ENCODE data around the gene PITPNM3.

PITPNM3 gene

GRCh38 chr17:6545291-6545690 is 11.1 kb downstream of the PITPNM3 start:
- Histone ChIP-seq H3K9ac (ENCODE audit: low read length) (no peak overlapping the region), H3K4me3 (ENCODE audit: low read length) (no peak overlapping the region), H3K36me3 (ENCODE audit: control insufficient read depth, insufficient read depth, low read length) (no peaks in the 10 kb centered on the region), H3K4me1 (ENCODE audit: control insufficient read depth, insufficient read depth, low read length) (peaks cover 13% of the 10 kb centered on the region), H3K27ac (ENCODE audit: low read depth, low read length) (no peak overlapping the region), H3K27me3 (ENCODE audit: control insufficient read depth, insufficient read depth, low read length) (no peaks in the 10 kb centered on the region)

- Histone ChIP-seq H3K9ac (ENCODE audit: low read length) (no peak overlapping the region), H3K27me3 (ENCODE audit: control insufficient read depth, insufficient read depth, low read length) (no peaks in the 10 kb centered on the region), H3K4me3 (ENCODE audit: low read length) (no peak overlapping the region), H3K27ac (ENCODE audit: low read depth, low read length) (no peak overlapping the region), H3K4me1 (ENCODE audit: control insufficient read depth, insufficient read depth, low read length) (peaks cover 7% of the 10 kb centered on the region), H3K36me3 (ENCODE audit: control insufficient read depth, insufficient read depth, low read length) (no peaks in the 10 kb centered on the region)
Measured at GRCh38 chr17:6544011-6544370, 12.4 kb downstream of the PITPNM3 start.

GRCh38 chr17:6543079-6544010 is 13.0 kb downstream of the PITPNM3 start:
- H3K27me3 ChIP-seq (ENCODE audit: control insufficient read depth, insufficient read depth, low read length): no peaks in the 10 kb centered on the region
- H3K36me3 ChIP-seq (ENCODE audit: control insufficient read depth, insufficient read depth, low read length): no peaks in the 10 kb centered on the region
- no peak overlapping the region for H3K4me3 ChIP-seq (ENCODE audit: low read length)
- H3K9ac ChIP-seq (ENCODE audit: low read length): no peak overlapping the region
- peaks cover 2% of the 10 kb centered on the region for H3K4me1 ChIP-seq (ENCODE audit: control insufficient read depth, insufficient read depth, low read length)
- H3K27ac ChIP-seq (ENCODE audit: low read depth, low read length): no peak overlapping the region

- H3K27ac ChIP-seq (ENCODE audit: low read depth, low read length): no peak overlapping the region
- H3K4me3 ChIP-seq (ENCODE audit: low read length): no peak overlapping the region
- peaks cover 2% of the 10 kb centered on the region for H3K36me3 ChIP-seq (ENCODE audit: control insufficient read depth, insufficient read depth, low read length)
- H3K4me1 ChIP-seq (ENCODE audit: control insufficient read depth, insufficient read depth, low read length): no peaks in the 10 kb centered on the region
- no peaks in the 10 kb centered on the region for H3K27me3 ChIP-seq (ENCODE audit: control insufficient read depth, insufficient read depth, low read length)
- no peak overlapping the region for H3K9ac ChIP-seq (ENCODE audit: low read length)
Measured at GRCh38 chr17:6542577-6542976, 13.8 kb downstream of the PITPNM3 start.

GRCh38 chr17:6541886-6542285 is 14.5 kb downstream of the PITPNM3 start:
- H3K27me3 ChIP-seq (ENCODE audit: control insufficient read depth, insufficient read depth, low read length): no peaks in the 10 kb centered on the region
- no peak overlapping the region for H3K27ac ChIP-seq (ENCODE audit: low read depth, low read length)
- no peak overlapping the region for H3K9ac ChIP-seq (ENCODE audit: low read length)
- H3K36me3 ChIP-seq (ENCODE audit: control insufficient read depth, insufficient read depth, low read length): peaks cover 2% of the 10 kb centered on the region
- H3K4me1 ChIP-seq (ENCODE audit: control insufficient read depth, insufficient read depth, low read length): no peaks in the 10 kb centered on the region
- no peak overlapping the region for H3K4me3 ChIP-seq (ENCODE audit: low read length)

GRCh38 chr17:6539871-6540270 is 16.5 kb downstream of the PITPNM3 start:
- no peak overlapping the region for H3K27ac ChIP-seq (ENCODE audit: low read depth, low read length)
- peaks cover 2% of the 10 kb centered on the region for H3K36me3 ChIP-seq (ENCODE audit: control insufficient read depth, insufficient read depth, low read length)
- H3K27me3 ChIP-seq (ENCODE audit: control insufficient read depth, insufficient read depth, low read length): no peaks in the 10 kb centered on the region
- no peak overlapping the region for H3K4me3 ChIP-seq (ENCODE audit: low read length)
- H3K4me1 ChIP-seq (ENCODE audit: control insufficient read depth, insufficient read depth, low read length): no peaks in the 10 kb centered on the region
- H3K9ac ChIP-seq (ENCODE audit: low read length): no peak overlapping the region

GRCh38 chr17:6536566-6537065 is 19.7 kb downstream of the PITPNM3 start:
- H3K27ac ChIP-seq (ENCODE audit: low read depth, low read length): peak overlapping the region; percentile 19
- H3K9ac ChIP-seq (ENCODE audit: low read length): no peak overlapping the region

GRCh38 chr17:6536053-6536452 is 20.3 kb downstream of the PITPNM3 start:
- Histone ChIP-seq H3K27ac (ENCODE audit: low read depth, low read length) (peak overlapping the region; percentile 19), H3K4me3 (ENCODE audit: low read length) (no peak overlapping the region), H3K36me3 (ENCODE audit: control insufficient read depth, insufficient read depth, low read length) (peaks cover 2% of the 10 kb centered on the region), H3K27me3 (ENCODE audit: control insufficient read depth, insufficient read depth, low read length) (no peaks in the 10 kb centered on the region), H3K4me1 (ENCODE audit: control insufficient read depth, insufficient read depth, low read length) (no peaks in the 10 kb centered on the region), H3K9ac (ENCODE audit: low read length) (no peak overlapping the region)

More at GRCh38 chr17:6536566-6537065, 19.7 kb downstream of the PITPNM3 start:
- Histone ChIP-seq H3K4me3 (ENCODE audit: low read length) (no peak overlapping the region), H3K36me3 (ENCODE audit: control insufficient read depth, insufficient read depth, low read length) (peaks cover 2% of the 10 kb centered on the region), H3K27me3 (ENCODE audit: control insufficient read depth, insufficient read depth, low read length) (no peaks in the 10 kb centered on the region), H3K4me1 (ENCODE audit: control insufficient read depth, insufficient read depth, low read length) (no peaks in the 10 kb centered on the region)

GRCh38 chr17:6534846-6535514 is 21.4 kb downstream of the PITPNM3 start:
- Histone ChIP-seq H3K27me3 (ENCODE audit: control insufficient read depth, insufficient read depth, low read length) (no peaks in the 10 kb centered on the region), H3K36me3 (ENCODE audit: control insufficient read depth, insufficient read depth, low read length) (peaks cover 2% of the 10 kb centered on the region), H3K4me1 (ENCODE audit: control insufficient read depth, insufficient read depth, low read length) (no peaks in the 10 kb centered on the region), H3K4me3 (ENCODE audit: low read length) (no peak overlapping the region), H3K9ac (ENCODE audit: low read length) (no peak overlapping the region), H3K27ac (ENCODE audit: low read depth, low read length) (no peak overlapping the region)

- Histone ChIP-seq H3K4me1 (ENCODE audit: control insufficient read depth, insufficient read depth, low read length) (no peaks in the 10 kb centered on the region), H3K36me3 (ENCODE audit: control insufficient read depth, insufficient read depth, low read length) (no peaks in the 10 kb centered on the region), H3K27ac (ENCODE audit: low read depth, low read length) (no peak overlapping the region), H3K4me3 (ENCODE audit: low read length) (no peak overlapping the region), H3K27me3 (ENCODE audit: control insufficient read depth, insufficient read depth, low read length) (no peaks in the 10 kb centered on the region), H3K9ac (ENCODE audit: low read length) (no peak overlapping the region)
Measured at GRCh38 chr17:6532441-6532885, 23.9 kb downstream of the PITPNM3 start.

- Histone ChIP-seq H3K9ac (ENCODE audit: low read length) (no peak overlapping the region), H3K36me3 (ENCODE audit: control insufficient read depth, insufficient read depth, low read length) (no peaks in the 10 kb centered on the region), H3K4me1 (ENCODE audit: control insufficient read depth, insufficient read depth, low read length) (no peaks in the 10 kb centered on the region), H3K27ac (ENCODE audit: low read depth, low read length) (no peak overlapping the region), H3K4me3 (ENCODE audit: low read length) (no peak overlapping the region), H3K27me3 (ENCODE audit: control insufficient read depth, insufficient read depth, low read length) (no peaks in the 10 kb centered on the region)
Measured at GRCh38 chr17:6531575-6531974, 24.8 kb downstream of the PITPNM3 start.

GRCh38 chr17:6530324-6530920 is 25.9 kb downstream of the PITPNM3 start:
- H3K9ac ChIP-seq (ENCODE audit: low read length): no peak overlapping the region
- H3K27me3 ChIP-seq (ENCODE audit: control insufficient read depth, insufficient read depth, low read length): no peaks in the 10 kb centered on the region
- no peaks in the 10 kb centered on the region for H3K4me1 ChIP-seq (ENCODE audit: control insufficient read depth, insufficient read depth, low read length)
- no peak overlapping the region for H3K4me3 ChIP-seq (ENCODE audit: low read length)
- H3K36me3 ChIP-seq (ENCODE audit: control insufficient read depth, insufficient read depth, low read length): no peaks in the 10 kb centered on the region
- no peak overlapping the region for H3K27ac ChIP-seq (ENCODE audit: low read depth, low read length)

Measured in rectal smooth muscle tissue (tissue), 1 donor.